ENCODE data around the gene ATXN1. TPM values are rescaled to one million over a fixed set of nuclear protein-coding genes. Genes with fewer than 3 reads are reported as not detected.

ATXN1 gene
- total and polyA plus RNA-seq, 7 donors: 1.3 to 50.9 (median 21.6) TPM

DNA sequence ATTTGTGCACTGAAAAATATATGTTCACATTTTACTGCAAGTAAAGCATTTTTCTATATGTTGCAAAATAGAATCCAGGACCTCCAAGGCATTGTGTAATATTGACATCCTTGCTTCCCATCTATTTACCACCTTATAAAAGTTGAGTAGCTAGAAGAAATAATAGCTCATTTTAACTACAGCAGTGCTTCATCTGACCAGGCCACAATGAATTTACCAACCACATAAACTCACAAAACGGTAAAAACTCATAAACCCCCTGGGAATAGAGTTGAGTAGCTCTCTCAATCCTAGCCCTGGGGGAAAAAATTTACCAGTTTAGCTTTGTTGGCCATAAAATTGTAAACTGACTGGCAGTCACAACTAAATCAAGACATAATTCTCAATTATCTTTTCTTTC lies 3.9 kb downstream of the ATXN1 start:
- WGBS, 3 donors: 37 to 57% (median 45%) methylated on average over 1 of the region's 1 CpG
- H3K27ac ChIP-seq: peak overlapping the region; percentile 99
- H3K27me3 ChIP-seq (ENCODE audit: insufficient read depth in 3 of 3, low read length in 2 of 3): no peaks in the 10 kb centered on the region
- no peak overlapping the region for H3K4me3 ChIP-seq
- H3K9me3 ChIP-seq: no peaks in the 10 kb centered on the region
- no peak for DNase-seq
- ATAC-seq: no peak
- intact Hi-C loops (cut with DNase I): loop anchor here in 1 of 2 donors (5.0 kb wide), 1 partner anchor 425 kb away; no protein-coding TSS in a partner anchor
- H3K36me3 ChIP-seq (ENCODE audit: insufficient read depth in 1 of 2, low read depth in 1 of 2): no peaks in the 10 kb centered on the region
- TF ChIP-seq, protein P1, sequence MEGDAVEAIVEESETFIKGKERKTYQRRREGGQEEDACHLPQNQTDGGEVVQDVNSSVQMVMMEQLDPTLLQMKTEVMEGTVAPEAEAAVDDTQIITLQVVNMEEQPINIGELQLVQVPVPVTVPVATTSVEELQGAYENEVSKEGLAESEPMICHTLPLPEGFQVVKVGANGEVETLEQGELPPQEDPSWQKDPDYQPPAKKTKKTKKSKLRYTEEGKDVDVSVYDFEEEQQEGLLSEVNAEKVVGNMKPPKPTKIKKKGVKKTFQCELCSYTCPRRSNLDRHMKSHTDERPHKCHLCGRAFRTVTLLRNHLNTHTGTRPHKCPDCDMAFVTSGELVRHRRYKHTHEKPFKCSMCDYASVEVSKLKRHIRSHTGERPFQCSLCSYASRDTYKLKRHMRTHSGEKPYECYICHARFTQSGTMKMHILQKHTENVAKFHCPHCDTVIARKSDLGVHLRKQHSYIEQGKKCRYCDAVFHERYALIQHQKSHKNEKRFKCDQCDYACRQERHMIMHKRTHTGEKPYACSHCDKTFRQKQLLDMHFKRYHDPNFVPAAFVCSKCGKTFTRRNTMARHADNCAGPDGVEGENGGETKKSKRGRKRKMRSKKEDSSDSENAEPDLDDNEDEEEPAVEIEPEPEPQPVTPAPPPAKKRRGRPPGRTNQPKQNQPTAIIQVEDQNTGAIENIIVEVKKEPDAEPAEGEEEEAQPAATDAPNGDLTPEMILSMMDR (IDR thresholded peaks at IDR 0.05): no peak
- H3K4me1 ChIP-seq: peaks cover 49% of the 10 kb centered on the region

DNA sequence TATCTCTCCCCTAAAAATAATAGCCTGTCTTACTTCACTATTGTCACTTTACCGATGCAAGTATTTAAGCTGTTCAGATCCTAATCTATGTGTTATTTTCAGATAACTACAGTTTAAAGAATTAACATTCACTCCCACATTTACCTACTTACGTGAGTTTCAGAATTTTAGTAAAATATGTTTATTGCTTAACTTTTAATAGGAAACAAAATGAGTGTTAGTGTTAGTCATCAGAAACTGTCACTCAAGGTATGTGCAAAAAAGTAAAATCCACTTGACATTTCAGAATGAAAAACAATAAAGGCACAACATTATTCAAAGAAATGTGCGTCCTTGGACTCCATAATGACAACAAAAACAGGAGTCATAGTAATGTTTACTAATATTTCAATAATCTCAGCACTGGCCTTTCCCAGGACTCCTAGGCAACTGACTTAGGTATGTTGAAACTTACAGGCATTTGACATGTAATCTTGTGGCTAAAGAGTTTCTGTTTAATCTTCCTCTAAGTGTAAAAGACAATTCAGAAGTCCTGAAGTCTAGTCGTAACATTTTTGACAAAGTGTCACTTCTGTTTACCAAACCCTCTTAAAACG lies 4.5 kb downstream of the ATXN1 start:
- H3K9me3 ChIP-seq: no peaks in the 10 kb centered on the region
- H3K36me3 ChIP-seq (ENCODE audit: insufficient read depth in 1 of 2, low read depth in 1 of 2): peaks cover 0 to 2% of the 10 kb centered on the region in 2 donors
- TF ChIP-seq, protein P1 (IDR thresholded peaks at IDR 0.05): no peak
- H3K27ac ChIP-seq: peak overlapping the region; percentile 99
- intact Hi-C loops (cut with DNase I): loop anchor here in 1 of 2 donors (5.0 kb wide), 1 partner anchor 424 kb away; no protein-coding TSS in a partner anchor
- no peak overlapping the region for H3K4me3 ChIP-seq
- ATAC-seq (no peak), DNase-seq (no peak)
- WGBS, 3 donors: 69 to 80% (median 72%) methylated on average over 5 of the region's 5 CpGs
- H3K27me3 ChIP-seq (ENCODE audit: insufficient read depth in 3 of 3, low read length in 2 of 3): no peaks in the 10 kb centered on the region
- peaks cover 53% of the 10 kb centered on the region for H3K4me1 ChIP-seq

DNA sequence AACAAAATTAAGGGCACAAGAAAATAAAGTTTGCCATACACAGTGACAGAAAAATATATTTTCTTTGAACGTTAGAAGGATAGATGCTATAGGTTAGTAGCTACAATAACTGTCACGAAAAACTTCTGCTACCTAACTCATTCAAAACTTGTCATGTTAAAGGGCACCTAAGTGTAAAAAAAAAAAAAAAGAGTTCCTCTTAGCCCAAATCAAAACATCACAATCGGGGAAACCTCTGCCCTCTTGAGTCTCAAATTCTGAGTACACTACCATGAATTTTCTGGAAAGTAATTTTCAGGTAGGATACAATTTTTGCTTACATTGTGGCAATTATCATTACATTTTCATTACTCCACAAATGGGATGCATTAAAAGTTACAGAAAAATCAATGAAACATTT lies 5.7 kb downstream of the ATXN1 start:
- no peaks in the 10 kb centered on the region for H3K9me3 ChIP-seq
- DNase-seq: no peak
- no peak for ATAC-seq
- TF ChIP-seq, protein P1 (IDR thresholded peaks at IDR 0.05): no peak
- peaks cover 0 to 10% of the 10 kb centered on the region in 2 donors for H3K36me3 ChIP-seq (ENCODE audit: insufficient read depth in 1 of 2, low read depth in 1 of 2)
- no peaks in the 10 kb centered on the region for H3K27me3 ChIP-seq (ENCODE audit: insufficient read depth in 3 of 3, low read length in 2 of 3)
- H3K4me3 ChIP-seq: no peak overlapping the region
- 57 to 83% (median 62%) methylated on average over 3 of the region's 3 CpGs for WGBS, 3 donors
- peak overlapping the region; percentile 99 for H3K27ac ChIP-seq
- peaks cover 64% of the 10 kb centered on the region for H3K4me1 ChIP-seq
- intact Hi-C loops (cut with DNase I): loop anchor here in 1 of 2 donors (5.0 kb wide), 1 partner anchor 423 kb away; no protein-coding TSS in a partner anchor

DNA sequence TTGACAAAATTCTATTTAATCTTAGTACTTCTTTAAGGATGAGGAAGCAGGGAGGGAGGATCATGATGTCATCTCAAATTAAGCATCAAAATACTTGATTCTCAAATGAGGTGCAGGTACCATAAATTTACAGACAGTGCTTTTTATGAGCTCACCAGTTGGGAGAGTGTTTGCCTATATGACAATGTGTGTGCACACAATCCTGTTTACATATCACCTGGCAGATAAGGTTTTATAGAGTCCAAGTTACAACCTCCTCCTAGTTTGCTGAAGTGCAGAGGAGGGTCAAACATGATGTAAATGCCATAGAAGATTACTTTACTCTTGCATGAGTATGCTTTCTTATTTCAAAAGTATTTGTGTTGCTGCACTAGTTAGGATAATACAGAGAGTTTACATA lies 6.4 kb downstream of the ATXN1 start:
- Histone ChIP-seq H3K27me3 (ENCODE audit: insufficient read depth in 3 of 3, low read length in 2 of 3) (no peaks in the 10 kb centered on the region), H3K9me3 (no peaks in the 10 kb centered on the region), H3K4me3 (no peak overlapping the region), H3K4me1 (peaks cover 71% of the 10 kb centered on the region), H3K27ac (peak overlapping the region; percentile 99), H3K36me3 (ENCODE audit: insufficient read depth in 1 of 2, low read depth in 1 of 2) (peaks cover 0 to 10% of the 10 kb centered on the region in 2 donors)
- DNase-seq (no peak), ATAC-seq (no peak)
- TF ChIP-seq, protein P1 (IDR thresholded peaks at IDR 0.05): no peak
- intact Hi-C loops (cut with DNase I): loop anchor here in 1 of 2 donors (5.0 kb wide), 1 partner anchor 423 kb away; no protein-coding TSS in a partner anchor

All from psoas muscle (tissue), 8 donors.